HepG2 (cell line): ENCODE data around the gene GUCY2D. TPM values are rescaled to one million over a fixed set of nuclear protein-coding genes. Genes with fewer than 3 reads are reported as not detected.
A peak's percentile ranks its signal among the peaks of the same experiment; 100 is the strongest.

Experiments used
- BCL3 ChIP-seq: sonication (generic); formaldehyde crosslinking; IDR thresholded peaks from 2 replicates; pipeline ENCODE4 v1.5.1; 2020; ENCODE audit warnings: mild to moderate bottlenecking, missing genetic modification reagents, moderate library complexity
- FOXC1 ChIP-seq: sonication (generic); formaldehyde crosslinking; IDR thresholded peaks from 2 replicates; pipeline ENCODE4 v1.8.0; 2022; ENCODE audit warnings: mild to moderate bottlenecking, missing genetic modification reagents, borderline replicate concordance
- MIER3 ChIP-seq: IDR thresholded peaks from 2 replicates; pipeline ENCODE4 v1.6.1; 2016; ENCODE audit warnings: missing compliant biosample characterization, borderline replicate concordance
- MYC ChIP-seq: sonication (generic); formaldehyde crosslinking; IDR thresholded peaks from 2 replicates; pipeline ENCODE4 v1.9.0; 2021; ENCODE audit warnings: missing genetic modification reagents, borderline replicate concordance
- RARG ChIP-seq: sonication (generic); formaldehyde crosslinking; IDR thresholded peaks from 2 replicates; pipeline ENCODE4 v1.4.0; 2020; ENCODE audit warnings: low read depth, mild to moderate bottlenecking, missing genetic modification reagents
- REPIN1 ChIP-seq: sonication (generic); formaldehyde crosslinking; IDR thresholded peaks from 2 replicates; pipeline ENCODE4 v1.8.0; 2022; ENCODE audit warnings: missing genetic modification reagents, low read depth, mild to moderate bottlenecking, borderline replicate concordance
- RORA ChIP-seq: sonication (generic); formaldehyde crosslinking; IDR thresholded peaks from 2 replicates; pipeline ENCODE4 v1.5.0; 2020; ENCODE audit warnings: mild to moderate bottlenecking, missing genetic modification reagents, moderate library complexity
- SAP130 ChIP-seq: IDR thresholded peaks from 2 replicates; pipeline ENCODE4 v1.6.1; 2016; ENCODE audit warnings: low read depth
- SIN3A ChIP-seq: IDR thresholded peaks from 2 replicates; pipeline ENCODE4 v1.6.1; 2011; ENCODE audit warnings: low read depth, mild to moderate bottlenecking, control low read depth, low read length, borderline replicate concordance
- STAT5B ChIP-seq: sonication (generic); formaldehyde crosslinking; IDR thresholded peaks from 2 replicates; pipeline ENCODE4 v1.4.0; 2020; ENCODE audit warnings: missing genetic modification reagents
- TMF1 ChIP-seq: sonication (generic); formaldehyde crosslinking; IDR thresholded peaks from 2 replicates; pipeline ENCODE4 v1.8.1; 2022; ENCODE audit warnings: low read depth, missing genetic modification reagents
- TRIM24 ChIP-seq: sonication (generic); formaldehyde crosslinking; IDR thresholded peaks from 2 replicates; pipeline ENCODE4 v1.8.0; 2022; ENCODE audit warnings: mild to moderate bottlenecking, missing genetic modification reagents
- ZNF430 ChIP-seq: sonication (generic); formaldehyde crosslinking; IDR thresholded peaks from 2 replicates; pipeline ENCODE4 v1.9.0; 2021; ENCODE audit warnings: mild to moderate bottlenecking, missing genetic modification reagents
- polyA plus RNA-seq, 8 experiments: library from polyadenylated mRNA; depleted of rRNA in 3 of 8; stranded (reverse) in 7 of 8; unstranded in 1 of 8; fragments of >200 nt; fragmentation: Illumina TruSeq in 4 of 8; extraction: Trizol in 4 of 8; gene quantifications; 2 replicates each; pipeline versions ENCODE4 v1.2.1 to v1.2.3, GENCODE V29; 2011 to 2016; ENCODE audit warnings: low read depth in 4 of 8, missing spikeins in 1 of 8, mixed read lengths in 1 of 8; ENCODE audit not compliant: insufficient read depth in 1 of 8
- total RNA-seq, 5 experiments: library from RNA; depleted of rRNA; stranded (reverse); fragments of >200 nt; fragmentation: Illumina TruSeq; extraction: Trizol; gene quantifications; 2 replicates each; pipeline ENCODE4 v1.2.3, GENCODE V29; 2016; ENCODE audit warnings: low read depth in 1 of 5
- TF ChIP-seq, protein P1 (sequence below): sonication (generic); formaldehyde crosslinking; conservative IDR thresholded peaks from 2 replicates; pipeline ENCODE4 v1.4.0; 2020; ENCODE audit warnings: mild to moderate bottlenecking, missing genetic modification reagents, moderate library complexity
- TF ChIP-seq, protein P2 (sequence below): sonication (generic); formaldehyde crosslinking; IDR thresholded peaks from 2 replicates; pipeline ENCODE4 v1.5.0; 2020; ENCODE audit warnings: mild to moderate bottlenecking, missing genetic modification reagents
- TF ChIP-seq, protein P3 (sequence below): sonication (generic); formaldehyde crosslinking; IDR thresholded peaks from 2 replicates; pipeline ENCODE4; 2020; ENCODE audit warnings: missing genetic modification reagents, mild to moderate bottlenecking, borderline replicate concordance
- TF ChIP-seq, protein P4 (sequence below): IDR thresholded peaks from 2 replicates; pipeline ENCODE4 v1.6.1; 2016; ENCODE audit warnings: missing compliant biosample characterization, missing genetic modification reagents, borderline replicate concordance

GUCY2D gene
- total and polyA plus RNA-seq, 2 of the 13 experiments (the other 11 are each of a cell fraction or from before 2014, with no cell fraction given): not detected

DNA sequence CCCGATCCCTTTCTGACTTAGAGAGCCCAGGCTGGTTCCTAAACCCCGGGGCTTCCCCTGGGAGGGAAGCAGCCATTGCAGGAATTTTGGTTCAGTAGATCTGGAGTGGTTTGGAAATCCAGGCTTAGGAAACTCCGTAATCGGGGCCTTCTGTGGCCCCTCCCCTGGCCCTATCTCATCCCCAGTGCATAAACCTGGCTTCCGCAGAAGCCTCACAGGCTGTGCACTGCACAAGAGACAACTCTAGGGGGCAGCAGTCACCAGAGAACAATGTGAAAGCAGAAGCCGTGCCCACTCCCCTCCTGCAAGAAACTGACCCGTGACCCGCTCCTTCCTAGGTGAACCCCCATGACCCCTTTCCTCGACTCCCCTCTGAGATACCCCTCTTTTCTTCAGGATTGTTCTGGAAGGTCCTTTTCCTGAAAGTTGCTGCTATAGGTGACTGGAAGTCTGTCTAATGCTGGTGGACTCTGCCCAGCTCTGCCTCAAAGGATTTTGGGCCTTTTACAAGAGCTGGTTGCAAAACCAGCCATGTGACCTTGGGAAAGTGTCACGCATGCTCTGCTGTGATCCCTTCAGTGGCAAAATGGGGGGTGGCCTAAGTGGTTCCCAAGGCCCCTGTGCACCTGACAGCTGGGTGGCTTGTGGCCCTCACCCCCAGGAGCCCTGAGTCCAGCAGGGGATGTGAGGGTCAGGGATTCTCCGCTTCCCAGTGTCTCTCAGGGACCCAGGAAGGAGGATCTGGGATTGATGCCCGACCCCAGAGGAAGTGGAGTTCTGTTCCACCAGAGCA, 14.4 kb downstream of the GUCY2D start (continued):
- TF ChIP-seq, protein P1, sequence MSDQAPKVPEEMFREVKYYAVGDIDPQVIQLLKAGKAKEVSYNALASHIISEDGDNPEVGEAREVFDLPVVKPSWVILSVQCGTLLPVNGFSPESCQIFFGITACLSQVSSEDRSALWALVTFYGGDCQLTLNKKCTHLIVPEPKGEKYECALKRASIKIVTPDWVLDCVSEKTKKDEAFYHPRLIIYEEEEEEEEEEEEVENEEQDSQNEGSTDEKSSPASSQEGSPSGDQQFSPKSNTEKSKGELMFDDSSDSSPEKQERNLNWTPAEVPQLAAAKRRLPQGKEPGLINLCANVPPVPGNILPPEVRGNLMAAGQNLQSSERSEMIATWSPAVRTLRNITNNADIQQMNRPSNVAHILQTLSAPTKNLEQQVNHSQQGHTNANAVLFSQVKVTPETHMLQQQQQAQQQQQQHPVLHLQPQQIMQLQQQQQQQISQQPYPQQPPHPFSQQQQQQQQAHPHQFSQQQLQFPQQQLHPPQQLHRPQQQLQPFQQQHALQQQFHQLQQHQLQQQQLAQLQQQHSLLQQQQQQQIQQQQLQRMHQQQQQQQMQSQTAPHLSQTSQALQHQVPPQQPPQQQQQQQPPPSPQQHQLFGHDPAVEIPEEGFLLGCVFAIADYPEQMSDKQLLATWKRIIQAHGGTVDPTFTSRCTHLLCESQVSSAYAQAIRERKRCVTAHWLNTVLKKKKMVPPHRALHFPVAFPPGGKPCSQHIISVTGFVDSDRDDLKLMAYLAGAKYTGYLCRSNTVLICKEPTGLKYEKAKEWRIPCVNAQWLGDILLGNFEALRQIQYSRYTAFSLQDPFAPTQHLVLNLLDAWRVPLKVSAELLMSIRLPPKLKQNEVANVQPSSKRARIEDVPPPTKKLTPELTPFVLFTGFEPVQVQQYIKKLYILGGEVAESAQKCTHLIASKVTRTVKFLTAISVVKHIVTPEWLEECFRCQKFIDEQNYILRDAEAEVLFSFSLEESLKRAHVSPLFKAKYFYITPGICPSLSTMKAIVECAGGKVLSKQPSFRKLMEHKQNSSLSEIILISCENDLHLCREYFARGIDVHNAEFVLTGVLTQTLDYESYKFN (CRISPR knock-in tag): 0 out of 2 replicates have a peak, but pooled peaks have one; percentile 26
- TF ChIP-seq MIER3 (CRISPR knock-in tag): no peak
- TF ChIP-seq TMF1 (CRISPR knock-in tag): no peak
- TF ChIP-seq, protein P2, sequence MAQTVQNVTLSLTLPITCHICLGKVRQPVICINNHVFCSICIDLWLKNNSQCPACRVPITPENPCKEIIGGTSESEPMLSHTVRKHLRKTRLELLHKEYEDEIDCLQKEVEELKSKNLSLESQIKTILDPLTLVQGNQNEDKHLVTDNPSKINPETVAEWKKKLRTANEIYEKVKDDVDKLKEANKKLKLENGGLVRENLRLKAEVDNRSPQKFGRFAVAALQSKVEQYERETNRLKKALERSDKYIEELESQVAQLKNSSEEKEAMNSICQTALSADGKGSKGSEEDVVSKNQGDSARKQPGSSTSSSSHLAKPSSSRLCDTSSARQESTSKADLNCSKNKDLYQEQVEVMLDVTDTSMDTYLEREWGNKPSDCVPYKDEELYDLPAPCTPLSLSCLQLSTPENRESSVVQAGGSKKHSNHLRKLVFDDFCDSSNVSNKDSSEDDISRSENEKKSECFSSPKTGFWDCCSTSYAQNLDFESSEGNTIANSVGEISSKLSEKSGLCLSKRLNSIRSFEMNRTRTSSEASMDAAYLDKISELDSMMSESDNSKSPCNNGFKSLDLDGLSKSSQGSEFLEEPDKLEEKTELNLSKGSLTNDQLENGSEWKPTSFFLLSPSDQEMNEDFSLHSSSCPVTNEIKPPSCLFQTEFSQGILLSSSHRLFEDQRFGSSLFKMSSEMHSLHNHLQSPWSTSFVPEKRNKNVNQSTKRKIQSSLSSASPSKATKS (CRISPR knock-in tag): no peak
- TF ChIP-seq SIN3A: no peak
- no peak for TF ChIP-seq RARG (CRISPR knock-in tag)
- TF ChIP-seq ZNF430 (CRISPR knock-in tag): no peak
- no peak for TF ChIP-seq TRIM24 (CRISPR knock-in tag)
- TF ChIP-seq FOXC1 (CRISPR knock-in tag): 0 out of 2 replicates have a peak, but pooled peaks have one; percentile 31
- no peak for TF ChIP-seq REPIN1
- TF ChIP-seq RORA (CRISPR knock-in tag): no peak
- TF ChIP-seq, protein P3, sequence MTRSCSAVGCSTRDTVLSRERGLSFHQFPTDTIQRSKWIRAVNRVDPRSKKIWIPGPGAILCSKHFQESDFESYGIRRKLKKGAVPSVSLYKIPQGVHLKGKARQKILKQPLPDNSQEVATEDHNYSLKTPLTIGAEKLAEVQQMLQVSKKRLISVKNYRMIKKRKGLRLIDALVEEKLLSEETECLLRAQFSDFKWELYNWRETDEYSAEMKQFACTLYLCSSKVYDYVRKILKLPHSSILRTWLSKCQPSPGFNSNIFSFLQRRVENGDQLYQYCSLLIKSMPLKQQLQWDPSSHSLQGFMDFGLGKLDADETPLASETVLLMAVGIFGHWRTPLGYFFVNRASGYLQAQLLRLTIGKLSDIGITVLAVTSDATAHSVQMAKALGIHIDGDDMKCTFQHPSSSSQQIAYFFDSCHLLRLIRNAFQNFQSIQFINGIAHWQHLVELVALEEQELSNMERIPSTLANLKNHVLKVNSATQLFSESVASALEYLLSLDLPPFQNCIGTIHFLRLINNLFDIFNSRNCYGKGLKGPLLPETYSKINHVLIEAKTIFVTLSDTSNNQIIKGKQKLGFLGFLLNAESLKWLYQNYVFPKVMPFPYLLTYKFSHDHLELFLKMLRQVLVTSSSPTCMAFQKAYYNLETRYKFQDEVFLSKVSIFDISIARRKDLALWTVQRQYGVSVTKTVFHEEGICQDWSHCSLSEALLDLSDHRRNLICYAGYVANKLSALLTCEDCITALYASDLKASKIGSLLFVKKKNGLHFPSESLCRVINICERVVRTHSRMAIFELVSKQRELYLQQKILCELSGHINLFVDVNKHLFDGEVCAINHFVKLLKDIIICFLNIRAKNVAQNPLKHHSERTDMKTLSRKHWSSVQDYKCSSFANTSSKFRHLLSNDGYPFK (CRISPR knock-in tag): no peak
- peak; percentile 9; the same call in 1 of the 2 replicates for TF ChIP-seq BCL3 (CRISPR knock-in tag)
- TF ChIP-seq MYC: no peak
- TF ChIP-seq, protein P4, sequence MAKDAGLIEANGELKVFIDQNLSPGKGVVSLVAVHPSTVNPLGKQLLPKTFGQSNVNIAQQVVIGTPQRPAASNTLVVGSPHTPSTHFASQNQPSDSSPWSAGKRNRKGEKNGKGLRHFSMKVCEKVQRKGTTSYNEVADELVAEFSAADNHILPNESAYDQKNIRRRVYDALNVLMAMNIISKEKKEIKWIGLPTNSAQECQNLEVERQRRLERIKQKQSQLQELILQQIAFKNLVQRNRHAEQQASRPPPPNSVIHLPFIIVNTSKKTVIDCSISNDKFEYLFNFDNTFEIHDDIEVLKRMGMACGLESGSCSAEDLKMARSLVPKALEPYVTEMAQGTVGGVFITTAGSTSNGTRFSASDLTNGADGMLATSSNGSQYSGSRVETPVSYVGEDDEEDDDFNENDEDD: no peak
- TF ChIP-seq SAP130 (CRISPR knock-in tag): peak; percentile 20; the same call in 1 of the 2 replicates
- TF ChIP-seq STAT5B: no peak
